K562 (cell line): ENCODE measurements around the gene B3GNT9. TPM values are rescaled to one million over a fixed set of nuclear protein-coding genes. Genes with fewer than 3 reads are reported as not detected.
A peak's percentile ranks its signal among the peaks of the same experiment; 100 is the strongest.

ENCODE experiments used
- C11orf30 ChIP-seq: fragments of 450-650 bp; IDR thresholded peaks from 2 replicates; pipeline ENCODE4 v1.6.1; 2016; ENCODE audit warnings: low read depth, mild to moderate bottlenecking
- CBX3 ChIP-seq, 2 experiments: IDR thresholded peaks; 1 replicate in 1 of 2; 2 replicates in 1 of 2; pipeline ENCODE4 v1.6.1; 2012; ENCODE audit warnings: inconsistent platforms in 2 of 2, low read length in 2 of 2, borderline replicate concordance in 1 of 2, control low read depth in 1 of 2
- ESRRB ChIP-seq: fragments of 250-450 bp; sonication (Bioruptor Pico); IDR thresholded peaks from 2 replicates; pipeline ENCODE4 v1.5.0; 2020; ENCODE audit warnings: mild to moderate bottlenecking, moderate library complexity, borderline replicate concordance
- FOXA3 ChIP-seq, 2 experiments: fragments of 450-650 bp in 1 of 2; sonication (generic) in 1 of 2; formaldehyde crosslinking; IDR thresholded peaks in 1 of 2; conservative IDR thresholded peaks in 1 of 2; 2 replicates each; pipeline versions ENCODE4 v1.4.0 to v1.8.0; 2020 to 2022; ENCODE audit warnings: mild to moderate bottlenecking in 2 of 2, missing genetic modification reagents in 1 of 2
- SMARCE1 ChIP-seq: fragments of 450-650 bp; IDR thresholded peaks from 2 replicates; pipeline ENCODE4 v1.7.1; 2016; ENCODE audit warnings: mild to moderate bottlenecking
- TOE1 ChIP-seq, 2 experiments: fragments of 450-650 bp in 1 of 2; sonication (generic) in 1 of 2; formaldehyde crosslinking in 1 of 2; IDR thresholded peaks; 2 replicates each; pipeline versions ENCODE4 v1.7.1 to v1.8.0; 2016 to 2022; ENCODE audit warnings: borderline replicate concordance in 2 of 2, mild to moderate bottlenecking in 2 of 2, antibody characterized with exemption in 1 of 2, inconsistent platforms in 1 of 2, low read depth in 1 of 2, missing genetic modification reagents in 1 of 2, moderate library complexity in 1 of 2
- ZNF263 ChIP-seq: sonication (generic); formaldehyde crosslinking; IDR thresholded peaks from 2 replicates; pipeline ENCODE4 v1.8.0; 2022; ENCODE audit warnings: mild to moderate bottlenecking, missing genetic modification reagents, borderline replicate concordance
- polyA plus RNA-seq, 8 experiments: library from polyadenylated mRNA; depleted of rRNA in 4 of 8; stranded (reverse) in 5 of 8; unstranded in 3 of 8; fragments of >200 nt; fragmentation: Nextera tagmentation in 2 of 8; fragmentation: Illumina TruSeq in 1 of 8; extraction: Ambion mirVana in 2 of 8; extraction: Trizol in 1 of 8; gene quantifications; 2 replicates each; pipeline versions ENCODE4 v1.2.1 to v1.2.3, GENCODE V29; 2011 to 2014; ENCODE audit warnings: inconsistent platforms in 1 of 8, missing spikeins in 1 of 8
- total RNA-seq, 7 experiments: library from RNA; depleted of rRNA in 6 of 7; stranded (reverse); fragments of >200 nt in 6 of 7; fragmentation: Illumina TruSeq in 2 of 7; extraction: Trizol in 2 of 7; gene quantifications; 2 replicates each; pipeline versions ENCODE4 v1.2.1 to v1.2.3, GENCODE V29; 2011 to 2021; ENCODE audit warnings: low replicate concordance in 1 of 7
- TF ChIP-seq, protein P1 (sequence below): fragments of 450-650 bp; IDR thresholded peaks from 2 replicates; pipeline ENCODE4 v1.6.1; 2016; ENCODE audit warnings: mild to moderate bottlenecking, moderate library complexity
- TF ChIP-seq, protein P2 (sequence below): fragments of 450-650 bp; IDR thresholded peaks from 2 replicates; pipeline ENCODE4 v1.6.1; 2016; ENCODE audit warnings: borderline replicate concordance

B3GNT9 gene
- total and polyA plus RNA-seq, 9 of the 15 experiments (the other 6 are each of a cell fraction or from before 2014, with no cell fraction given) = 0.01 to 1.8 (median 1.1) TPM; not detected in 1

DNA sequence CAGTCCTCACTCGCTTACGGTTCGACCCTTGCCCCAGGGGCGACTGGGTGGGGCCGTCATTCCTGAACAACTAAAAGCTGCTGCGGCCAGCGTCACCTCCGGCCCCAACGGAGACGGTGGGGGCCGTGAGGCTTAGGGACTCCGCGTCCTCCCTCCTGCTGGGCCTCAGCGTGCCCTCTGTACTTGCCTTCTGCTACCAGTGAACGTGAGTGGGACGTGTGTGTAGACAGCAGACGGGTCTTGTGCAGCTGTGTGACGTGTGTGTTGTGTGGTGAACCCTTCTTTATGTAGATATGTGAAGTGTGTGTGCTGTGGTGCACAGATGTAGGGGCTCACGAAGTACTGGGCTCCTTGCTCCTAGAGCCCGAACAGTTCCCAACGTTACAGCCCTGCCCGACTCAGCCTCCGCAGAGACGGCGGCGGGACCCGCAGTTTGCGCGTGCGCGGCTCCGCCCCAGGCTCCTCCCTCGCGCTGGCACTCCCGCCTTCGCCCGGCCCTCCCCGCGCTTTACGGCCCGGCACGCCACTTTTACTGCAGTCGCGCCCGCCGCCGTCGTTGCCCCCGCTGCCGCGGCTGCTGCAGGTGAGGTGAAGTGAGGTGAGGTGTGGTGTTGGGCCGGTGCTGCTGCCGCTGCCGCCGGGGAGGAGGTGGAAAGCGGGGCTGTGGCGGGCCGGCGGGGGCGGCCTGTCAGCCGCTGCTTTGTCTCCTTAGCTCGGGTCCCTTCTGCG lies 41.2 kb downstream of the B3GNT9 start, which contains the start of gene PHAF1 (continued):
- TF ChIP-seq, protein P1, sequence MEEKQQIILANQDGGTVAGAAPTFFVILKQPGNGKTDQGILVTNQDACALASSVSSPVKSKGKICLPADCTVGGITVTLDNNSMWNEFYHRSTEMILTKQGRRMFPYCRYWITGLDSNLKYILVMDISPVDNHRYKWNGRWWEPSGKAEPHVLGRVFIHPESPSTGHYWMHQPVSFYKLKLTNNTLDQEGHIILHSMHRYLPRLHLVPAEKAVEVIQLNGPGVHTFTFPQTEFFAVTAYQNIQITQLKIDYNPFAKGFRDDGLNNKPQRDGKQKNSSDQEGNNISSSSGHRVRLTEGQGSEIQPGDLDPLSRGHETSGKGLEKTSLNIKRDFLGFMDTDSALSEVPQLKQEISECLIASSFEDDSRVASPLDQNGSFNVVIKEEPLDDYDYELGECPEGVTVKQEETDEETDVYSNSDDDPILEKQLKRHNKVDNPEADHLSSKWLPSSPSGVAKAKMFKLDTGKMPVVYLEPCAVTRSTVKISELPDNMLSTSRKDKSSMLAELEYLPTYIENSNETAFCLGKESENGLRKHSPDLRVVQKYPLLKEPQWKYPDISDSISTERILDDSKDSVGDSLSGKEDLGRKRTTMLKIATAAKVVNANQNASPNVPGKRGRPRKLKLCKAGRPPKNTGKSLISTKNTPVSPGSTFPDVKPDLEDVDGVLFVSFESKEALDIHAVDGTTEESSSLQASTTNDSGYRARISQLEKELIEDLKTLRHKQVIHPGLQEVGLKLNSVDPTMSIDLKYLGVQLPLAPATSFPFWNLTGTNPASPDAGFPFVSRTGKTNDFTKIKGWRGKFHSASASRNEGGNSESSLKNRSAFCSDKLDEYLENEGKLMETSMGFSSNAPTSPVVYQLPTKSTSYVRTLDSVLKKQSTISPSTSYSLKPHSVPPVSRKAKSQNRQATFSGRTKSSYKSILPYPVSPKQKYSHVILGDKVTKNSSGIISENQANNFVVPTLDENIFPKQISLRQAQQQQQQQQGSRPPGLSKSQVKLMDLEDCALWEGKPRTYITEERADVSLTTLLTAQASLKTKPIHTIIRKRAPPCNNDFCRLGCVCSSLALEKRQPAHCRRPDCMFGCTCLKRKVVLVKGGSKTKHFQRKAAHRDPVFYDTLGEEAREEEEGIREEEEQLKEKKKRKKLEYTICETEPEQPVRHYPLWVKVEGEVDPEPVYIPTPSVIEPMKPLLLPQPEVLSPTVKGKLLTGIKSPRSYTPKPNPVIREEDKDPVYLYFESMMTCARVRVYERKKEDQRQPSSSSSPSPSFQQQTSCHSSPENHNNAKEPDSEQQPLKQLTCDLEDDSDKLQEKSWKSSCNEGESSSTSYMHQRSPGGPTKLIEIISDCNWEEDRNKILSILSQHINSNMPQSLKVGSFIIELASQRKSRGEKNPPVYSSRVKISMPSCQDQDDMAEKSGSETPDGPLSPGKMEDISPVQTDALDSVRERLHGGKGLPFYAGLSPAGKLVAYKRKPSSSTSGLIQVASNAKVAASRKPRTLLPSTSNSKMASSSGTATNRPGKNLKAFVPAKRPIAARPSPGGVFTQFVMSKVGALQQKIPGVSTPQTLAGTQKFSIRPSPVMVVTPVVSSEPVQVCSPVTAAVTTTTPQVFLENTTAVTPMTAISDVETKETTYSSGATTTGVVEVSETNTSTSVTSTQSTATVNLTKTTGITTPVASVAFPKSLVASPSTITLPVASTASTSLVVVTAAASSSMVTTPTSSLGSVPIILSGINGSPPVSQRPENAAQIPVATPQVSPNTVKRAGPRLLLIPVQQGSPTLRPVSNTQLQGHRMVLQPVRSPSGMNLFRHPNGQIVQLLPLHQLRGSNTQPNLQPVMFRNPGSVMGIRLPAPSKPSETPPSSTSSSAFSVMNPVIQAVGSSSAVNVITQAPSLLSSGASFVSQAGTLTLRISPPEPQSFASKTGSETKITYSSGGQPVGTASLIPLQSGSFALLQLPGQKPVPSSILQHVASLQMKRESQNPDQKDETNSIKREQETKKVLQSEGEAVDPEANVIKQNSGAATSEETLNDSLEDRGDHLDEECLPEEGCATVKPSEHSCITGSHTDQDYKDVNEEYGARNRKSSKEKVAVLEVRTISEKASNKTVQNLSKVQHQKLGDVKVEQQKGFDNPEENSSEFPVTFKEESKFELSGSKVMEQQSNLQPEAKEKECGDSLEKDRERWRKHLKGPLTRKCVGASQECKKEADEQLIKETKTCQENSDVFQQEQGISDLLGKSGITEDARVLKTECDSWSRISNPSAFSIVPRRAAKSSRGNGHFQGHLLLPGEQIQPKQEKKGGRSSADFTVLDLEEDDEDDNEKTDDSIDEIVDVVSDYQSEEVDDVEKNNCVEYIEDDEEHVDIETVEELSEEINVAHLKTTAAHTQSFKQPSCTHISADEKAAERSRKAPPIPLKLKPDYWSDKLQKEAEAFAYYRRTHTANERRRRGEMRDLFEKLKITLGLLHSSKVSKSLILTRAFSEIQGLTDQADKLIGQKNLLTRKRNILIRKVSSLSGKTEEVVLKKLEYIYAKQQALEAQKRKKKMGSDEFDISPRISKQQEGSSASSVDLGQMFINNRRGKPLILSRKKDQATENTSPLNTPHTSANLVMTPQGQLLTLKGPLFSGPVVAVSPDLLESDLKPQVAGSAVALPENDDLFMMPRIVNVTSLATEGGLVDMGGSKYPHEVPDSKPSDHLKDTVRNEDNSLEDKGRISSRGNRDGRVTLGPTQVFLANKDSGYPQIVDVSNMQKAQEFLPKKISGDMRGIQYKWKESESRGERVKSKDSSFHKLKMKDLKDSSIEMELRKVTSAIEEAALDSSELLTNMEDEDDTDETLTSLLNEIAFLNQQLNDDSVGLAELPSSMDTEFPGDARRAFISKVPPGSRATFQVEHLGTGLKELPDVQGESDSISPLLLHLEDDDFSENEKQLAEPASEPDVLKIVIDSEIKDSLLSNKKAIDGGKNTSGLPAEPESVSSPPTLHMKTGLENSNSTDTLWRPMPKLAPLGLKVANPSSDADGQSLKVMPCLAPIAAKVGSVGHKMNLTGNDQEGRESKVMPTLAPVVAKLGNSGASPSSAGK = 0 out of 2 replicates have a peak, but pooled peaks have one; percentile 8
- TF ChIP-seq, protein P2, sequence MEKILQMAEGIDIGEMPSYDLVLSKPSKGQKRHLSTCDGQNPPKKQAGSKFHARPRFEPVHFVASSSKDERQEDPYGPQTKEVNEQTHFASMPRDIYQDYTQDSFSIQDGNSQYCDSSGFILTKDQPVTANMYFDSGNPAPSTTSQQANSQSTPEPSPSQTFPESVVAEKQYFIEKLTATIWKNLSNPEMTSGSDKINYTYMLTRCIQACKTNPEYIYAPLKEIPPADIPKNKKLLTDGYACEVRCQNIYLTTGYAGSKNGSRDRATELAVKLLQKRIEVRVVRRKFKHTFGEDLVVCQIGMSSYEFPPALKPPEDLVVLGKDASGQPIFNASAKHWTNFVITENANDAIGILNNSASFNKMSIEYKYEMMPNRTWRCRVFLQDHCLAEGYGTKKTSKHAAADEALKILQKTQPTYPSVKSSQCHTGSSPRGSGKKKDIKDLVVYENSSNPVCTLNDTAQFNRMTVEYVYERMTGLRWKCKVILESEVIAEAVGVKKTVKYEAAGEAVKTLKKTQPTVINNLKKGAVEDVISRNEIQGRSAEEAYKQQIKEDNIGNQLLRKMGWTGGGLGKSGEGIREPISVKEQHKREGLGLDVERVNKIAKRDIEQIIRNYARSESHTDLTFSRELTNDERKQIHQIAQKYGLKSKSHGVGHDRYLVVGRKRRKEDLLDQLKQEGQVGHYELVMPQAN = peak; percentile 66; the same call in 1 of the 2 replicates
- TF ChIP-seq ESRRB (CRISPR knock-in tag) (no peak), ZNF263 (peak; percentile 37; the same call in 1 of the 2 replicates), SMARCE1 (peak; percentile 31; the same call in 1 of the 2 replicates), FOXA3 (CRISPR knock-in tag; conservative IDR thresholded peaks at IDR 0.05 in 1 of 2, IDR thresholded peaks at IDR 0.05 in 1 of 2) (0 out of 4 replicates have a peak, but pooled peaks of 1 of the 2 experiments have one; percentile 5), CBX3 (IDR thresholded peaks at IDR 0.05; ENCODE audit: borderline replicate concordance in 1 of 2, low read length in 2 of 2) (no peak), TOE1 (IDR thresholded peaks at IDR 0.05; ENCODE audit: borderline replicate concordance) (no peak), TOE1 (CRISPR knock-in tag; IDR thresholded peaks at IDR 0.05; ENCODE audit: borderline replicate concordance, low read depth) (0 out of 2 replicates have a peak, but pooled peaks have one; percentile 24), C11orf30 (peak; percentile 59)
